ENCODE measurements around the gene KIZ.

KIZ gene

DNA sequence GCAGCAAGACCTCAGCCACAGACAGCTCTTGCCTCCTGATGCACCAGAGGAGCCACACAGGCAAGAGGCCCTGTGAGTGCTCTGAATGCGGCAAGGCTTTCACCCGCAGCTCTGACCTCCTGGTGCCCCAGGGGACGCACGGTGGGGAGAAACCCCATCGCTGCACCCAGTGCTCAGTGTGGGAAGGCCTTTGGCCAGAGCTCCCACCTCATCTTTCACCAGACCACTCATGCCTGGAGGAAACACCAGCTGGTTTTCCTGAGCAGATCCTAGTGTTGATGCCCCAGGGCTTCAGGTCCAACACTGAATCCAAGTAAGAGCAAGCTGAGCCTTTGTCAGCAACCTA is 140.3 kb downstream of the KIZ start:
- no peak for DNase-seq (ENCODE audit: low read depth)

- no peak for DNase-seq (ENCODE audit: low read depth)
These were observed 143.9 kb downstream of the KIZ start for GRCh38 chr20:21269772-21270171.

DNA sequence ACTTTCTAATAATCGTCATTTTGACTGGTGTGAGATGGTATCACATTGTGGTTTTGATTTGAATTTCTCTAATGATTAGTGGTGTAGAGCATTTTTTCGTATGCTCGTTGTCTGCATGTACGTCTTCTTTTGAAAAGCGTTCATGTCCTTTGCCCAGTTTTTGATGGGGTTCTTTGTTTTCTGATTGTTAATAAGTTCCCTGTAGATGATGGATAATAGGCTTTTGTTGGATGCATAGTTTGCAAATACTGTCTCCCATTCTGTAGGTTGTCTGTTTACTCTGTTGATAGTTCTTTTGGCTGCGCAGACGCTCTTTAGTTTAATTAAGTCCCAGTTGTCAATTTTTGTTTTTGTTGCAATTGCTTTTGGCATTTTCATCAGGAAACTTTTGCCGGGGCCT is 144.9 kb downstream of the KIZ start:
- no peak for DNase-seq (ENCODE audit: low read depth)

DNA sequence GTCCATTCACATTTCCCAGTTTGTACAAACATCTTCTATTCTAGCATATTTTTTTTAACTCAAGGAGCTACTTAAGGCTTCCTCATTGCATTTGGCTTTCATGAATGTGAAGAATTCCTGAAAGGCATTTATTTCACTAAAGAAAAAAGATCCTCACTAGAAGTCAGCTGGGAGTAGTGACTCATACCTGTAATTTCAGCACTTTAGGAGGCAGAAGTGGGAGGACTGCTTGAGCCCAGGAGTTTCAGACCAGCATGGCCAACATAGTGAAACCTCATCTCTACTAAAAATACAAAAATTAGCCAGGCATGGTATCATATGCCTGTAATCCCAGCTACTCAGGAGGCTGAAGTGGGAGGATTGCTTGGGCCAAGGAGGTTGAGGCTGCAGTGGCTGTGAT is 146.4 kb downstream of the KIZ start:
- peak; percentile 17 for DNase-seq (ENCODE audit: low read depth)

DNA sequence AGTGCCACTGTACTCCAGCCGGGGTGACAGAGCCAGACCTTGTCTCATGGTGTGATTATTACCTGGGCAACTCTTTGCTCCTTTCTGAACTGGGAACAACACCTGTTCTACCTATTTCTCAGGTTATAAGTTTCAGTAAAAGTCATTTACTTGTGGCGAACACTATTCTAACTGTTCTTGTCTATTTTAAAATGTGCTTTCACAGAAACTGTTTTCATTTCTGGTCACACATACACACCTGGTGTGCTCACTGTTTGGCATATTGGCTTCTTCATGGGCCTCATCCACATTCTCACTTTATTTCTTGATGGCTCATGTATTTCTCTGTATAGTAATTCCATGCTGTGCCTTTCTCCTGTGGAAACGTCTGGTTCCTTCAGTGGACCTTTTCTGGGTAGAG is 146.8 kb downstream of the KIZ start:
- no peak for DNase-seq (ENCODE audit: low read depth)

- DNase-seq (ENCODE audit: low read depth) = no peak
These were observed 148.0 kb downstream of the KIZ start for GRCh38 chr20:21273755-21274386.

DNA sequence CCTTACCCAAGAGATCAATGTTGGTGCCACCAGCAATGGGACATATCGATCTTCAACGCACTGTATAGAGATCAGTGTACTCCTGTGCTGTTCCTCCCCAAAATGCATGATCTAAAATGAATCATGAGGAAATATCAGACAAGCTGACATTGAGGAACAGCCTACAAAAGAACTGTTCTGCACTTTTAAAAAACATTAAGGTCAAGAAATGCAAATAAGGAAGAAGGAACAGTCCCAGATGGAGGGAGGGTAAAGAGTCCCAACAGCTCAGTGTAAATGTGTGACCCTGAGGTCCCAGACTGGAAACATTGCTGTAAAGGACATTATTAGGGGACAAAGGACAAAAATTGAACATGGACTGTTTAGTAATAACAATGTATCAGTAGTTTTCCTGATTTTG is 152.9 kb downstream of the KIZ start:
- DNase-seq (ENCODE audit: low read depth) = no peak

DNA sequence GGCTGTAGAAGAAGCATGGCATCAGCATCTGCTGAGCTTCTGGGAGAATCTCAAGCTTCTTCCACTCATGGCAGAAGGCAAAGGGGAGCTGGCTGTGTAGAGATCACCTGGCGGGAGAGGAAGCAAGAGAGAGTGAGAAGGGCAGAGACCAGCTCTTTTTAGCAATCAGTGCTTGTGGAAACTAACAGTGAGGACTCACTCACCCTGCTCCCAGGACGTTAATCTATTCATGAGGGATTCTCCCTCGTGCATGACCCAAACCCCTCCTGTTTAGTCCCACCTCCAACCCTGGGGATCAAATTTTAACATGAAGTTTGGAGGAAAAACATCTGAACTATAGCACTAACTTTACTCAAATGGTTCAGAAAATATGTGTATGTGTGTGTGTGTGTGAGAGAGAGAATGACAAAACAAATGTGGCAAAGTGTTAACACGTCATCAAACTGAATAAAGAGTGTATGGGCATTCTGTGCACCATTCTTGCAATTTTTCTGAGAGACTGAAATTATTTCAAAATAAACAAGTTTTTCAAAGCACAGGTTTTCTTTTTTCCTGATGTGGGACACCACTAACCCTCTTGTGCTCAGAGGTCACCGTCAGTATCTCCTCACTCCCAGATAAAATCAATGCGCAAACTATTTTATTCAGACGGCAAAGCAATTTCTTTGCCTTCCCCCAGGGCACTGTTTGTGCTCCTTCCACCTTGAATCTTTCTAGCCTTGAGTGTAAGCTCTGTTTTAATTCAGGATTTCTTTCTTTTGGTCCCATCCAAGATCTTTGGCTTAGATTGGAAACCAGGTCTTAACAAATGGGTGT is 154.0 kb downstream of the KIZ start:
- no peak for DNase-seq (ENCODE audit: low read depth)

DNA sequence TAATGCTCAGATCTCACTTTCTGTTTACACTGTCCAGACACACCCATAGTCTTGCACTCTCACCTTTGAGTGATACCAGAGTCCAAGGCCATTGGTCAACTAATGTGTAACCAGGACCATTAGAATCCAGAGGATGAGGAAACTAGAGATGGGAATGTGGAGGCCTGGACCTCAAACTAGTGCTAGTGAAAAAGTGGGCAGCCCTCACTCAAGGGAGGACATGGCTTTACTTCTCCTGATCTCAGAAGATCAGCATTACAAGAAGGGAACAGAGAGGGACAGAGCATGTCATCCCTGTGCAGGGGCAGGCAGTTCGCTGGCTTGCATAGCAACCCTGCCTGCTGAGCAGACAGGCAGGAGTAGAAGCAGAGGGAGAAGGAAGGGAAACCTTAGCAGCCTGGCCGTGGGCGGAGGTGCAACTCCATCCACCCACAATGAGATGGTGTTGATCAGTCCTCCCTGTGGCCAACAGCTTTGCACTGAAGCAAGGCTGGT is 154.7 kb downstream of the KIZ start:
- no peak for DNase-seq (ENCODE audit: low read depth)

- DNase-seq (ENCODE audit: low read depth) = no peak
These were observed 160.9 kb downstream of the KIZ start for GRCh38 chr20:21286775-21287174.

GRCh38 chr20:21288587-21289370 is 162.9 kb downstream of the KIZ start:
- no peak for DNase-seq (ENCODE audit: low read depth)

DNA sequence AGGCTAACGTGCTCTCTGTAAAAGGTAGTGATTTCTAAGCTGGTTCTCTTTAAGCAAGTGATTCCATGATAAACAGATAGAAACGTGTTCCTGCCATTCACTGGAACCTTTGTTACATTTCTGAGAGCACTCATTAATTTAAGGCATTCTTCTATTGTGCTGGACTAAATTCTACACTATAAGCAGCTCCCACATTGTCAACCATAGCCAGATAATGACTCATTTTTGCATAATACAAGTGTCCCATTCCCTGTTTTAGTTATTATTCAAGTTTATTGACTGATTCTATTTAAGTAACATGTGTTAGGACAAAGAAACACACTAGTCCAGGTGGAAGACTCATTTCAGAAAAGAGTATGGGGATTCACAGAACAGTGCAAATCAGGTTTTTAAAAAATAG is 163.8 kb downstream of the KIZ start:
- DNase-seq (ENCODE audit: low read depth) = no peak

DNA sequence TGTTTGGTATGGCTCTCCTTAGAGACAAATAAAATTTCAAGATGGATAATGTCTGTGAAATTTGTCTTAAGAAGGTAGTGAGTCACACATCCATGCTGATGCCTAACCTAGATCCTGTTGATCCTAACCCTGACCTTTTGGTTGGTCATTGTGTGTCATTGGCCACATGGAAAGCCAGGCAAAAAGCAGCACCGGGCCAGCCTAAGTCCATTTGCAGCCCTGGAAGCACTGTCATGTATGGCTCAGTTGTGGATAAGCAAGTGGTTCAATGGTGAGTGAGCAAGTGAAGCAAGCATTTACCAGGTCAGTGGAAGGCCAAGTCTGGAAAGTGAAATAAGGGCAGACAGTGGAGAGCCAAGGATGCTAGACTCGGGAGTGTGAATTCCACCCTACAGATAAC is 165.1 kb downstream of the KIZ start:
- no peak for DNase-seq (ENCODE audit: low read depth)

GRCh38 chr20:21294755-21295154 is 168.9 kb downstream of the KIZ start:
- no peak for DNase-seq (ENCODE audit: low read depth)
